GM19372 (cell line): ENCODE measurements around the gene SPPL3.
A peak's percentile ranks its signal among the peaks of the same experiment; 100 is the strongest.
"Not testable (repeated sequence)": the region's sequence is repeated elsewhere in the genome, so short reads cannot be mapped to it uniquely, and the experiment has no call there.

Experiments used
- ATAC-seq: cut with Tn5 transposase; IDR thresholded peaks from one replicate; pipeline ENCODE4 v1.9.1; 2021; ENCODE audit warnings: mild to moderate bottlenecking, low read depth, moderate library complexity; ENCODE audit not compliant: unreplicated experiment

The SPPL3 gene

GRCh38 chr12:120921637-120922036 lies 17.5 kb upstream of the SPPL3 start:
- no peak for ATAC-seq

- no peak for ATAC-seq
These were observed 16.0 kb upstream of the SPPL3 start for GRCh38 chr12:120920178-120920577.

- ATAC-seq = no peak
These were observed 13.6 kb upstream of the SPPL3 start for GRCh38 chr12:120917748-120918147.

GRCh38 chr12:120916561-120916960 lies 12.4 kb upstream of the SPPL3 start:
- ATAC-seq = no peak

- ATAC-seq = no peak
These were observed 10.6 kb upstream of the SPPL3 start for GRCh38 chr12:120914794-120915193.

- no peak for ATAC-seq
These were observed 5.6 kb upstream of the SPPL3 start for GRCh38 chr12:120909633-120910298.

- ATAC-seq = no peak
These were observed 1.8 kb upstream of the SPPL3 start for GRCh38 chr12:120905856-120906384.

GRCh38 chr12:120903412-120904196 lies 554 bp downstream of the SPPL3 start:
- ATAC-seq = peak; percentile 44

- no peak for ATAC-seq
These were observed 1.2 kb downstream of the SPPL3 start for GRCh38 chr12:120902846-120903411.

- ATAC-seq = no peak
These were observed 2.3 kb downstream of the SPPL3 start for GRCh38 chr12:120901818-120902217.

- not testable (repeated sequence) for ATAC-seq
These were observed 3.1 kb downstream of the SPPL3 start for GRCh38 chr12:120901101-120901500.

- ATAC-seq = no peak
These were observed 8.6 kb downstream of the SPPL3 start for GRCh38 chr12:120895532-120895931.

- no peak for ATAC-seq
These were observed 11.9 kb downstream of the SPPL3 start for GRCh38 chr12:120892265-120892664.

- ATAC-seq = no peak
These were observed 13.2 kb downstream of the SPPL3 start for GRCh38 chr12:120890963-120891362.

- no peak for ATAC-seq
These were observed 16.7 kb downstream of the SPPL3 start for GRCh38 chr12:120887253-120888043.

- peak; percentile 84 for ATAC-seq
These were observed 17.7 kb downstream of the SPPL3 start for GRCh38 chr12:120886199-120887018.

- no peak for ATAC-seq
These were observed 18.6 kb downstream of the SPPL3 start for GRCh38 chr12:120885521-120885920.

GRCh38 chr12:120884644-120885043 lies 19.5 kb downstream of the SPPL3 start:
- ATAC-seq = no peak

- no peak for ATAC-seq
These were observed 22.1 kb downstream of the SPPL3 start for GRCh38 chr12:120882055-120882555.
